LNCaP clone FGC (cell line): Measurements from ENCODE around the gene RUNDC1.
"Not testable (repeated sequence)": the region's sequence is repeated elsewhere in the genome, so short reads cannot be mapped to it uniquely, and the experiment has no call there.

Experiments used
- DNase-seq: peaks from one replicate; pipeline ENCODE4 v3.0.0-alpha.2; 2011; ENCODE audit warnings: low read depth
- H3K4me3 ChIP-seq: 2 replicates; pipeline ENCODE4 v1.5.1; 2011; ENCODE audit warnings: mild to moderate bottlenecking, low read depth, low read length, control low read depth
- CTCF ChIP-seq: IDR thresholded peaks from 2 replicates; pipeline ENCODE4 v1.5.1; 2012; ENCODE audit warnings: mild to moderate bottlenecking; ENCODE audit not compliant: control insufficient read depth, insufficient read depth; ENCODE audit errors: extremely low read depth

The RUNDC1 gene

DNA sequence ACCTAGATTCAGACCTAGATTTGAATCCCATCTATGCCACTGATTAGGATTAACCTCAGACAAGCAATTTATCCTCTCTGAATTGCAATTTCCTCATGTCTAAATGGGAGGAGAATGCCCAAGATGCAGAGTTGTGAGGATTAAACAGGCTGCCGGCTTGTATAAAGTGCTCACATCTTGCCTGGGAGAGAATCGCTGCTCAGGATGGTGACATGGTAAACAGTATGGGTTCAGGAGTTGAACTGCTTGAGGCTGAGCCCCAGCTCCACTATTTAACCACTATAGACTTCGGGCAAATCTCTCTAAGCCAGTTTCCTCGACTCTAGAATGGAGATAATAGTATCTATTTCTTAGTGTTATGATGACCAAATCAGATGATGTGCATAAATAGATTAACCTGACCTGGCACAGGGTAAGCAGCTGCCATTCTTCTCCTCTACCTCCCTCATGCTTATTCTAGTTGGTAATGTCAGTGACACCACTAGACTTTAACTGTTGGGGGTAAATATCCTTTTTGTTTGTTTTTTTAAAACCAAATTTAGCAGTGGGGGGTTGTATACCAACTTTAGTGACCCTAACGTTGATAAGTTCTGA is 17.1 kb downstream of the RUNDC1 start:
- H3K4me3 ChIP-seq = peak overlapping the region; percentile 98
- no peak for TF ChIP-seq CTCF
- DNase-seq = no peak

DNA sequence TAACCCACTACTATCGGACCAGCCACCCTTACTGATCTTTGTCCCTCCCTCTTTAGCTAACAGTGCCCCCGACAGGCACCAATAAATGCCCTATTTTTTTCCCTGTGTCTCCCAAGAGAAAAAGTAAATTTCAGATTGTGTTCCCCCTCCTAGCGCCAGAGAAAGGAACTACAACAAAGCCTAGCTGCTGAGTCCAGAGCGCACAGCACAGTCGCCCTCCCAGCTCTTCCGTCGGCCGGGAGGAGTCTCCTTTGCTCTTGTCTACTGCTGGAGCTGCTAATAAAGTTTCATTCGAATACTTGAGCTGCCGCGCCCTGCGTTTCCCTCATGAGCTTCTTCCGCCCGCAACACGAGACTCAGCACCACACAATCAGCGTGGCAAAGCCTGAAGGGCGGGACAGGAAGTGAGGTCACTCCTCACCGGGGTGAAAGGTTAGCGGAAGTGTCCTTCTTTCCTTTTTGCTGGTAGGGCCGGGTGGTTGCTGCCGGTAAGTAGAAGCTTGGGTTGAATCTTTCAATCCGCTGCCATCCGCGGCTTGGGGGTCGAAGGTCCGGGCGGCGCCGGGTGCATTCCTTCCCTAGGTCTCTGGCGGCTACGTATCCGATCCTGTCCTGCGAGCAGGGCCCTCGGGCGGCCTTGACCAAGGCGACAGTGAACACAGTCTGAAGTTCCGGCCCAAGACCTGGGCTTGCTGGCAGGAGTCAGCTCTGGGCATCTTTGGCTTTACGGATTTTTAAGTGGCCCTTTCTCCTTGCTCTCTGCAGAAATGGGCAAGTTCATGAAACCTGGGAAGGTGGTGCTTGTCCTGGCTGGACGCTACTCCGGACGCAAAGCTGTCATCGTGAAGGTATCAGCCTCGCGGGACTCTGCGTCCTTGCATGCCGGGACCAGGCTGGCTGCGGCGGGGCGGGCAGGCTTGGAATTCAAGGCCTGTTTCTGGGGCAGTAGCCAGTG is 17.9 kb downstream of the RUNDC1 start, which contains the start of gene RPL27:
Gene RPL27 (plus strand): TSS at position 436 of the 955 bp plus-strand sequence. CDS start 332 bp downstream, at position 768.
- peak; percentile 100 for DNase-seq
- peak; percentile 78 for TF ChIP-seq CTCF
- peak within 1 kb of the TSS; percentile 98 for H3K4me3 ChIP-seq

DNA sequence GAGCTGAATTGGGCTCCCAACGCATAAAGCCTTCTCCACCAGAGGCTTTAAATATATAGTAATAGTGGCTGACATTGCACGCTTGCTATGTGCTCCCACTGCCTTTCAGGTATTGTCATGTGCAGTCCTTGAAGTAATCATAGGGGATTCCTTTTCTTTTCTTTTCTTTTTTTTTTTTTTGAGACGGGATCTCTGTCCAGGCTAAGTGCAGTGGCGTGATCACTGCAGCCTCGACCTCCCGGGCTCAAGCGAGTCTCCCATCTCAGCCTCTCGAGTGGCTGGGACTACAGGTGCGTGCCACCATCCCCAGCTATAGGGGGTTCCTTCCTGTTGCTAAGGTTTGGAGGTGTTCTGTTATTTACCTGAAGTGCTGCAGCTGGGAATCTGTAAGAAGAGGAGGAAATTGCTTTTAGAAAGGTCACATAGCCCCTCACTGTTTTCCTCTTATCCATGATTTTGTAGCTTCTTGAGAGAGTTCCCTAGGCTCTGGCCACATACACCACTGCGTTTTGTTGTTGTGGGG is 18.7 kb downstream of the RUNDC1 start:
- peak overlapping the region; percentile 98 for H3K4me3 ChIP-seq
- DNase-seq = no peak
- TF ChIP-seq CTCF = no peak

- not testable (repeated sequence) for H3K4me3 ChIP-seq, DNase-seq
These were observed 20.5 kb downstream of the RUNDC1 start for GRCh38 chr17:43000894-43001293.

- TF ChIP-seq CTCF = no peak
- no peak overlapping the region for H3K4me3 ChIP-seq
- no peak for DNase-seq
These were observed 23.3 kb downstream of the RUNDC1 start for GRCh38 chr17:43003542-43004172.

DNA sequence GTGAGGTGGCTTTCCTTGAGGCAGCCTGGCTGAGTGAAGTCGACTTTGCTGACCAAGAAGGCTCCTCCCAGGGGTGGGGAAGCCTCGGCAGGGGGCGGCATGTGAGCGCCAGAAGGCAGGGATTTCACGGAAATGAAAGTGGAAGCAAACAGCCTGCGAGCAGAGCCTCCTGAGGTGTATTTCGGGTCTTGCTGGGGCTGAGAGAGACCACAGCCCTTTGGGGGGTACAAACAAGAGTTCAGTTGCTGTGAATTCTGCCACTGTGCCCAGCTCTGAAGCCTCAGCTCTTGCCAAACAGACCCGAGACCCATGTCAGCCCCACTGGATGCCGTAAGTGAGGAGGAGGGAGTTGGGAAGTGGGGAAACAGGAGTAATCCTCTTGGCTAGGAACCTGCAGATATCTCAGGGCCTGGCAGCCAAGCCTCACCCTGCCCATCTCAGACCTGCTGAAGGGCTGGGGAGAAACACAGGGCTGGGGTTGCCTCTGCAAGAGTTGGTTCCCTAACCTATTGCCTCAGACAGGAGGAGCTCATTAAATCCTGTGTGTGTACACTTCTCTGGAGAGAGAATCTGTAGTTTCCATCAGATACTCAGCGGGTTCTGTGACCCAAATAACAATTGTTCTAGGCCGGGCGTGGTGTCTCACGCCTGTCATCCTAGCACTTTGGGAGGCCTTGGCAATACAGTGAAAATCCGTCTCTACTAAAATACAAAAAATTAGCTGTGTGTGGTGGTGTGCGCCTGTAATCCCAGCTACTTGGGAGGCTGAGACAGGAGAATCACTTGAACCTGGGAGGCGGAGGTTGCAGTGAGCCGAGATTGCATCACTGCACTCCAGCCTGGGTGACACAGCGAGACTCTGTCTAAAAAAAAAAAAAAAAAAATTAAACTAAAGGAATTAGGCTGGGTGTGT is 26.5 kb downstream of the RUNDC1 start, which contains the start of gene IFI35:
Gene IFI35 (plus strand): TSS at position 146 of the 913 bp plus-strand sequence. CDS start 164 bp downstream, at position 310.
- DNase-seq = no peak
- H3K4me3 ChIP-seq = peak within 1 kb of the TSS; percentile 51
- peak; percentile 41 for TF ChIP-seq CTCF
